ENCODE measurements around the gene SYNPO2. TPM values are rescaled to one million over a fixed set of nuclear protein-coding genes. Genes with fewer than 3 reads are reported as not detected.
"Not testable (repeated sequence)": the region's sequence is repeated elsewhere in the genome, so short reads cannot be mapped to it uniquely, and the experiment has no call there.

Gene SYNPO2
- total RNA-seq, 1 donor from 2014 or later = 381 TPM

DNA sequence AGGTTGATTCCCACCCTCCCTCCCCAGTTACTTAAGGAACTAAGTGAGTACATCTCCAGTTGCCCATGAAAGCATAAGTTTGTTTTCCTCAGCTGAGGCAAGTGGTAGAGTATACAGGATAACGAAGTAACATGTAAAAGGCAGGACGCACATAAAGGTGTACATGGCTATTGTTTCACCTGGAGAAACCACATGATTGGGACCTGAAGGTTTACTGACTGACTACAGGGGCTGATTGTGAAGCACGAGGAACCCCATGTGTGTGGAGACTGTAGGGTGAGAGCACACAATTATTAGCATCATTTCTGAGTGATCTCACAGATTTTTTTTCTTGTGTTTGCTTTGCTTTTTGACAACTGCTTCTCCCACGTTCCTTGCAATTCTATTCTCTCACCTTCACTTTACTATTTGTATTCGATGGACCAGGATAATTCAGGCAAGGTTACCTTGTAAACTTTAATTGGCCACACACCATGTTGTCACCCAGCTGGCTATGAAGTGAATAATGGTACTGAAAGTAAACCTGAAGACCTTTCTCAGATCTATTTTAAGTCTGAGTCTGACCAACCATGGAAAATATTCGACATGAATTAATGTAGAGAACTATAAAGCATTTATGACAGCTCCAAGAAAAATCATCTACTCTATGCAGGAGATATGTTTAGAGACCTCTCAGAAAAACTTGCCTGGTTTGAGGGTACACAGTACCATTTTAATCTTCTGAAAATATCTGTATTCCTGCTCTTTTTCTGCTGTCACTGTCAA is 144.4 kb downstream of the SYNPO2 start:
- no peak for DNase-seq (ENCODE audit: low spot score)

DNA sequence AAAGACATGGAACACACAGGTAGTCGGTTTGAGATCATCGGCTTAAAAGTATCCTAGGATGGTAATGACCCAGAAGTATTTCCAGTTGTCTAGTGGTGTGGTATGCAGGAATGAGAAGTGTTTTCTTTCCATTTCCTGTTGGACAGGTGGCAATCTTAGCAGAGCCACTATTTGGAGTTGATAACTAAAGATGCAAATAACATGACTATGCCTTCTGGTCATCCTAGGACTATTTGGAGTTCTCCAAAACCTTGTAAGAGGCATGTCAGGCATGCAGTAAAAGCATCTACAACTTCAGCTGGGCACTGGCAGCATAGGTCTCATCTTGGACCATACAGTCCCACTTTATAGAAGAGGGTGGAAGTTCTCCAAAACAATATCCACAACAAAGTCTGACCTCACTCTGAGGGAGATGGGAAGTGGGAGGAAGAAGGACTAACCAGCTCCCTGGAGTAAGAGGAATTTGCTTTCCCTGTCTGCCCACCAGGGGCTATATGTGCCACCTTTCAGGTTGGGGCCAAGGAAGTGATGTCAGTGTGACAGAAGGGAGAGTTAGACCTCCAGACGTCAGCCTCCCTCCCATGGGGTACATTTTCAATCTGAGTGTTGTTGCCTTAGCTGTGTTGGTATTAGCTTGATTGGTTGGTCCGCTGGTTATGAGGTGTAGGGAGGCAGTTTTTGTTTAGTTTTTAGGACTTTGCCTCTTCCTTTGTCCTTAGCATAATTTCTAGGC is 145.8 kb downstream of the SYNPO2 start:
- DNase-seq (ENCODE audit: low spot score) = no peak

DNA sequence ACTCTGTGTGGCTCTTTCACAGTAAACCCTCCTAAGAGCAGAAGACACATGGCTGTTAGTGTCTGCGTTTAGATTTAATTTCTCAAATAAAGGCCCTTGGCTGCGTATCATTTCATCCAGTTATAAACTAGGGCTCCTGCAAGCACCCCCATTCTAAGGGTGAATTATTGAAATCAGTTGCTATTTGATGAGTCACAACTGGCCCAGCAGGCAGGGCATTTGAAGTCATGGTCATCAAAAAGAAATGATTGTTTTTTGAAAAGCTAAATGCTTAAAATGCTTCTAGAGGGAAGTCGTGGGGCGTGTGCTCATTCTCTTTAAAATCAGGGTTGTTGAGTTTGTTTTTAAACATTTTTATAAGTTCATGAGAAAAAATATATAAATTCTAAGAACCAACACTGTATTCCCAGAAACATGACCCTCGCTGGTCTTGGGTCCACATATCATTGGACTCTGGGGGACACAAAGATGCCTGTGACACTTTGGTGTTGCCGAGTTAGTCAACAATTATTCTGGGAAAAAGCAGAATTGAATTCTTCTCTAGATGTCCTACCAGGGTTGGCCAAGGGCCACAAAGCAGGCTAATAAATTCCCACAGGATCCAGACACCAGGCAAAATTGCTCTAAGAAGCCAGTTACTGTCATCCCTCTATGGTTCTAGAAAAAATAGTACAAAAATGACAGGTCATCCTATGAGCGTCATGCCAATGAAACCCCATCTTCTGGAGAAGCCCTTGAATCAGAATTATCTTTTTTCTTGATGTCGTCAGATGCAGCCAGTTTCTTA is 147.5 kb downstream of the SYNPO2 start:
- no peak for DNase-seq (ENCODE audit: low spot score)

DNA sequence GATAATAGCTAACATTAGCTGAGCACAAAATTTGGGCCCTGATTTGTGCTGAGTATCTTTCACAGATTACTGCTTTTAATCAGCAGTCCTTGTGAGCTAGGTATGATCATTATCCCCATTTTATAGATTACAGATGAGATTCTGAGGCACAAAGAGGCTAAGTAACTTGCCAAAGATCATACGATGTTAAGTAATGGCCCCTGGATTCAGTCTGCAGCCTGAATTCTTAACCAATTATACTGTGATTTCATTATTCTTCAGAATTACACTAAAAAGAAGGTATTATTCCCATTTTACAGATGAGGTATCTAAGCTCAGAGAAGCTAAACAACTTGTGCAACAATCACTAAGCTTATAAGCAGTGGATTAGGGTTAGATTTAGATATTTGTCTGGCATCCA is 149.1 kb downstream of the SYNPO2 start:
- no peak for DNase-seq (ENCODE audit: low spot score)

DNA sequence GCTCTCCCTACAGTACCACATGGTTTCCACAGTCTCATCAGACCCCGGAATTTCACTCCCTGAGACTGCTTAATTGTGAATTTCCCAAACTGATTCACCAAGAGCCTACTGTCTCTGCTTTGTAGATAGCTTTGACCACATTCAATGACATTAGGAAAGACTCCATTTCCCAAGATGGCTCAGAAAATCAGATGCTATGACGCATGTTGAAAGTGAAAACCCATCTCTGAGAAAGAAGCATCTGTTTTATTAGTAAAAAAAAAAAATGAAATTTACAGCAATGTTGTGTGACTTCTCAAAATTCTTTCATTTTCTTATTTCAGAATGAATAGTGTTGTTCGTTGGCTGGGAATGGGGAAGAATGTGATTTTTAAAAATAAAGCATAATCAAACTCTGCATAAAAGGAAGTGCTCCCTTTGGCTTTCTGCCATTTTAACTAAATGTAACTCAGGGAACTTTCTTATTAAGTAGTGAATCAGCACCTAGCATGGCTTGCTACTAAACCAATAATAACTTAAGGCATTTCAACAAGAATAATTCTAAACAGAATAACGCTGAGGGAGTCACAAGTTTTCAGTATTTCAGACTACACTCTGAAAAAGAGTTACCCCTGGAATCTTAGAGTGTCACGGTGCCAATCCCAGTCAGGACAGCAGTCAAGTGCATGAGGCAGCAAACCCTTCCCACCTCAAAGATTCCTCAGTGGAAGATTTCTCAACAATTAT is 149.6 kb downstream of the SYNPO2 start:
- DNase-seq (ENCODE audit: low spot score) = no peak

DNA sequence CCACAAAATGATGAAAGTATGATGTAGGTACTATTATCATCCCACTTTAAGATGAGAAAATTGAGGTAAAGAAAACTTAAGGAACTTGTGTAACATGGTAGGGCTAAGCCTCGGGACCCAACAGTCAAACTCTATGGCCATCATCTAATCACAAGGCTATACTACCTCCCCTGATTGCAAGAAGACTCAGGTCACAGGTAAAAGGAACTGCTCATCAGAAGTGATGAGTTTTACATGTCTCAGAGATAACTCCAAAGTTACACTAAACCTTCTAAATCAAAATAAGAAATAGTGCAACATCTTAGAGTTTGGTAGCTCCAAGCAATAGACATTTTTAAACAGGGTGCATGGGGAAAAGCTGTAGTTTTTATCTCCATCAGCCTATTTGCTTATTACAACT is 150.5 kb downstream of the SYNPO2 start:
- no peak for DNase-seq (ENCODE audit: low spot score)

DNA sequence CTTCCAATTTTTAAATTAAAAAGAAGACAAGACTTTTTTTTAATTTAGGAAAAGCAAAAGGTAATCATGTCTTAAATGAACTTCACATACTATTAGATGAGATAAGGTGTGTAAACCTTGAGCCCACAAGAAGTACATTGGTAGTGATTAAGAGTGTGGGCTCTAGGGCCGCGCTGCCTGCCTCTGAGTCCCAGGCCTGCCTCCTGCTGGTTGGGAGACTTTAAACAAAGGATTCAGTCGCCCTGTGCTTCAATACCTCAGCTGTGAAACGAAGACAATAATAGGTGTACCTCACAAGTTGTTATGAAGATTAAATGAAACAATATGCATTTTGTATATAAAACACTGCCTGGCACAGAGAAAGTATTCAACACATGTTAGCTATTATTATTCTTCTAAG is 151.1 kb downstream of the SYNPO2 start:
- DNase-seq (ENCODE audit: low spot score) = no peak

DNA sequence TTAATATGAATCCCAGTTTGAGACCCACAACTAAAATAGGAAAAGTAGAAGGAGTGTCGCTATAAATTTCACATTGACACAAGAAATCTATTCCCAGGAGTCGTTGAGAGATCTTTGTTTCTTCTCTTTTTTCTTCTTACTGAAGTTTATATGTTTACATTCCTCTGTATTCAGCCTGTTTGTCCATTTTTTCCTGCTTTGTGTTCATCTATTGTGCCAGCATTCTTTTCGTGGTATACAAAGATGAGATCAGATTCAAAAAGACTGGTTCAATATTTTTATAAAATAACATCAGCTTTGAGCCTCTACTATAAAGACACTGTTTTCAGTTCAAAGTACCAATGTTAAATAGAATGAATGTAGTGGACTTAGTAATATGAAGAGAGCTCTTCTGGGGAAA is 151.6 kb downstream of the SYNPO2 start:
- no peak for DNase-seq (ENCODE audit: low spot score)

DNA sequence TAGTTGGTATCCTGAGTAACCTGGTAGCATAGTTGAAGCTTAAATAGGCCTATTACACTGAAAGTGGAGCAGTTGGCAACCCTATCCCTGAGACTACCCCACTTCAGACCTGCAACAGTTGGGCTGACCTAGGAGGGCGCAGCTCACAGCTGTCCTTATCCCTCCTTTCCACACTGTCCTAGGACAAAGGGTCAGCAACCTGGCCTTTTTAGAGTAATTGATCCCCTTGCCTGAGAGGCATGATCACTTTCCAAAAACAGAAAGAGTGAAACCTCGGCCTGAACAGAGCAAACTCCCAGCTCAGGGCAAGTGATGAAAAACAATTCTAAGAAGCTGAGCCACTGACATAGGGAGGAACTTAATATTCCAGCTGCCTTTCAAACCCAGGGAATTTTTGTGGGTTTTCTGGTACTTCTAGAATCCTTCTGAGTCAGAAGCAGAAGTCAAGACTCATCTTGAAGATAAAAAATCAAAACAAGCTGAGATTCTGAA is 152.1 kb downstream of the SYNPO2 start:
- no peak for DNase-seq (ENCODE audit: low spot score)

DNA sequence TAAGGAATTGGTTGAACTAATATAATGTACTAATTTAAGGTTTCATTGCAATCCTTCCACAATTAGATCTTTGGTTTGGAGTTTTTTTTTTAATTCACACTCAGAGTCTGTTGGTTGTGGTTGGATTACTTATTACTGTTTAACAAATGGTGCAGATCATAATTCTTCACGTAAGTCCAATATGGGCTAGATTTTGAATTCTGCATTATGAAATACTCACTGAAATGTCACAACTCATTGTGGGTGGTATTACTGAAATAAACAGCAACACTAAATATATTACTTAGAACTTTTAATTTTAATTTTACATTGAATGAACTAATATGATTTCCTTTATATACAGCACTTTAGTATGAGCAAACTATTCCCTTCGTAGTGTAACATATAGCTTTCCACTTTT is 152.7 kb downstream of the SYNPO2 start:
- no peak for DNase-seq (ENCODE audit: low spot score)

DNA sequence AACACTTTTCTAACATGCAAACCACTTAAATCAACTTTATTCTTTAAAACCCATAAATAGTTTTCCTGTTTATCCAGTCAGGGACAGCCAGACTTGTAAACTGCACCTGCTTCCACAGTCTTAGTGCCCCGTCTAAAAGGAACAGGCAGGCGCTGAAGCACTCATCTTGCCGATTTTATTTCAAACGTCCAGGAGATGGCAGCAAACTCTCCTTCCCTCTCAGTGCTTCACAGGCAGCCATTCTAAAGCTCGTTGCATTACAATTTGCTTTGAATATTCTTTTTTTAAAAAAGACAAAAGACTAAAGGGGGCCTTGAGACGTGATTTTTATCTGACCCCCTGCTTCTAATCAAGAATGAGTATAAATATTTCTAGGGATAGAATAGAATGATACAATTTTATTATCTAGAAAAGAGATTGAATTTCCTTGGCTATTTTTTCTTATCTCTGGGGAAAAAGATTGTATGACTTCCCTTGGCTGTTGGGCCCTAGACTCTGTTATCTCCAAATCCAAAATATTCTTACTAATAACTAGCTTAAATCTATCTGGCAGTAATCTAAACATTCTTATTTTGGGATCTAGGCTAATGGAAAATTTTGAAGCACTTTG is 153.4 kb downstream of the SYNPO2 start:
- peak; percentile 70 for DNase-seq (ENCODE audit: low spot score)

DNA sequence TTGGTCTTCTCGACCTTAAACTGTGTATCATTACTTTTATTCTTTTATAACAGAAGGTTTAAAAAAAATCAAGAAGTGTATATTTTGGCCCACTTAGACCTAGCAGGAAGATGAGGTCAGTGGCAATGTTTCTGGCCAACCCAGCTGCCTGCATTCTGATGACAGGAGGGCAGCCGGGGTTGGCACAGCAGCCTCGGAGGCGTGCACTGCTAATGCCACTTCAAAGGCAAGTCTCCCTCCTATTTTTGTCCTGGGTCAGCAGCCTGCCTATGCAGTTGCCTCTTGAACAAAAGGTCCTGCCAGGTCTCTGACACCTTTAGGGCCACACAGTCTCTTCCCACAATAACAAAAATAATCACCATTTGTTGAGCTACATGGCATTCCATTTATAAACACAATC is 157.6 kb downstream of the SYNPO2 start:
- no peak for DNase-seq (ENCODE audit: low spot score)

DNA sequence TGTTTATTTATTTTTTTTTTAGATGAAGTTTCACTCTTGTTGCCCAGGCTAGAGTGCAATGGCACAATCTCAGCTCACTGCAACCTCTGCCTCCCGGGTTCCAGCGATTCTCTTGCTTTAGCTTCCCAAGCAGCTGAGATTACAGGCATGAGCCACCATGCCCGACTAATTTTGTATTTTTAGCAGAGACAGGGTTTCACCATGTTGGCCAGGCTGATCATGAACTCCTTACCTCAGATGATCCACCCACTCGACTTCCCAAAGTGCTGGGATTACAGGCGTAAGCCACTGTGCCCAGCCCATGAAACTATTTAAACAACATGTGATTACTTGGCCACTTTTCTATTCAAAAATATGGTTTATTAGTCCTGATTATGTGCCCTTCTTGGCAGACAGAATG is 158.4 kb downstream of the SYNPO2 start:
- DNase-seq (ENCODE audit: low spot score) = not testable (repeated sequence)

DNA sequence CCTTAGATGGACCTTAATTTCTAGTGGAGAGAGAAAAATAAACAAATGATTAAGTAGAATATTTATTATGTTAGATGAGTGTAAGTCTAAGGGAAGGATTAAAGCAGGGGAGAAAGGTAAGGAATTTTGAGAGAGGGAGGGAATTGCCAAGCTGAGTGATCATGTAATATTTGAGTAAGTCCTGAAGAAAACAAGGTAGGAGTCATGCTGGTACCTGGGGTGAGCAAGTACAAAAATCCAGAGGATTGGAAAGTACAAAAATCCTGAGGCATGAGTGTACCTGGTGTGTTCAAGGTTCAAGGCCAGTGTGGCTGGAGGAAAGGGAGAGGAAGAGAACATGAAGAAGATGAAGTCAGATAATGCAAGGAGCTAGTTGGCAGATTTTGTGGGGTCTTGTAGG is 159.8 kb downstream of the SYNPO2 start:
- no peak for DNase-seq (ENCODE audit: low spot score)

DNA sequence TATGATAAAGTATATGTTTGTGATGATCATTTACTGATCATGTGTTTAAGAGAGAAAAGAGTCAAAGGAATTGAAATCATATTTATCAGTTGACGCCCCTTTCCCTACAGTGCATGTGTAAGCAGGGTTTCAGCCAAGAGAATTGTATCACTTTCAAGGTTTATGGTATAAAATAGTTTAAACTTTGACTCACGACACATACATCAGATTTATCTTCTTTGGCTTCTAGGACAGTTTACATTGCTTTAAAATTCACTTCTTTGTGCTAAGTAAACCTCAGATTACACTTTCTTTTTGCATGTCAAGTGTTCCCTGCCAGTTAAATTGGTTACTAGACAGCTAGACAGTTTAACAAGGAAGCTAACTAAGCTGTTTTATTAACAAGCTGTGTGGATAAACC is 160.7 kb downstream of the SYNPO2 start:
- DNase-seq (ENCODE audit: low spot score) = no peak

DNA sequence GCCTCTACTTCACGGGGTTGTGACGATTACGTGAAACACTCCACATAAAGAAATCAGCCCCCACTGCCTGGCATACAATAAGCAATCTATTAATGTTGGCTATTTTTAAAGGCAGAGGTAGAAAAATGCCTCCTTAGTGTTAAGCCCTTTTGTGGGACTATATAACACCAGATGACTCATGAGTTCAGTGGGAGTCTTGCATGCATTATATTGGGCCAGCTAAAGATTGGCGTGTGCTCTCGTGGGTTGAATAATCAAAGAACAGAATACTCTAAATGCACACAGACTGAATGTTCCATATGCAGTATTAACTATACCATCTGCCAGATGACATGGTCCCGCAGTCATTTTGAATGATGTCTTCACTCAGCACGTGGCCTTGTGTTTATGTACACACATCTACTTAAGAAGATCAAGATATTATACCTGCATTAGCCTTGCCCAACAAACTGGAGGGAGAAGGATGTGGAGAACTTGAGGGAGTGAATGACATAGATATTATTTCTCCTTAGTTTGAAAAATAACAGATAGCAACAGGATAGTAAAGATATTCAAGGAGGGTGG is 162.0 kb downstream of the SYNPO2 start:
- no peak for DNase-seq (ENCODE audit: low spot score)

DNA sequence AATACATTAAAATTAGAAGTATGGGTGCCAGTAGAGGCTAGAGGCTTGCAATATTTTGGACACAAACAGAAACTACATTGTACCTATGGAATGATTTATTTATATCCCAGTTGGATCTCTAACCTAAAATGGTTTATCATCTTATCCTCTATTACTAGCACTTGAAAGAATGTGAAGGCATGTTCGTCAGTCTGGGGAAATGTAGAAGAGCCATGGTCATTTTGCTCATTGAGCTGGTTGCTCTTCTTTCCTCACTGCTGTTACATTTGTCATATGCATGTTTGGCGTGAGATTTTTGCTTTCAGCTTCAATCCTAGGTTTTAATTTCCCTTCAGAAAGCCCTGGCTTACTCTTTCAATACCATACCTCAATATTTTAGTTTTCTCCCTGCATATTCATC is 164.6 kb downstream of the SYNPO2 start:
- no peak for DNase-seq (ENCODE audit: low spot score)

DNA sequence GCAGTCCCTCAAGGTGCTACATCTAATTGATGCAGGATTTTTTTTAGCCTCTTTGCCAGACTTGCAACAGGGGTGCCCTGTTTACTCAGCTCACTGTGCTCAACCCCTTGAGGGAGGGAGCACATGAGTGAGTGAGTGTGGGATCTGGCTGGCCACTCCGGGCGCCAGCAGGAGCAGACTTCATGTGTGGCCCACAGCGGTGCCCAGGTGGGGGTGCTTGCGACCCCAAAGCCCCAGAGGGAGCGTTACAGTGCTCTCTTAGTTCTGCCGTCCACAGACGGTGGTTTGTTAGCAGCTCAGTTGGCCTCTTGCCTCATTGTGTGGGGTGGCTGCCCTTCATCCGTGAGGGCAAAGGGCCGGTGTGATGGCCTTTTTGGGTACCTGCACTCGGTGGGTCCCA is 165.3 kb downstream of the SYNPO2 start:
- DNase-seq (ENCODE audit: low spot score) = no peak

DNA sequence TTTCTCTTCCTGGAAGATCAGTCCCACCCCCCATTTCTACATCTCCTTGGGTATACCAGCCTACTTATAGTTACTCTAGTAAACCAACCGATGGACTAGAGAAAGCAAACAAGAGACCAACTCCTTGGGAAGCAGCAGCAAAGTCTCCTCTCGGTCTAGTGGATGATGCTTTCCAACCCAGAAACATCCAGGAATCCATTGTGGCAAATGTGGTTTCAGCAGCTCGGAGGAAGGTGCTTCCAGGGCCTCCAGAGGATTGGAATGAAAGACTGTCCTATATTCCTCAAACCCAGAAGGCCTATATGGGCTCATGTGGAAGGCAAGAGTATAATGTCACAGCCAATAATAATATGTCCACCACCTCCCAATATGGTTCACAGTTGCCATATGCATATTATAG is 168.8 kb downstream of the SYNPO2 start:
- DNase-seq (ENCODE audit: low spot score) = no peak

DNA sequence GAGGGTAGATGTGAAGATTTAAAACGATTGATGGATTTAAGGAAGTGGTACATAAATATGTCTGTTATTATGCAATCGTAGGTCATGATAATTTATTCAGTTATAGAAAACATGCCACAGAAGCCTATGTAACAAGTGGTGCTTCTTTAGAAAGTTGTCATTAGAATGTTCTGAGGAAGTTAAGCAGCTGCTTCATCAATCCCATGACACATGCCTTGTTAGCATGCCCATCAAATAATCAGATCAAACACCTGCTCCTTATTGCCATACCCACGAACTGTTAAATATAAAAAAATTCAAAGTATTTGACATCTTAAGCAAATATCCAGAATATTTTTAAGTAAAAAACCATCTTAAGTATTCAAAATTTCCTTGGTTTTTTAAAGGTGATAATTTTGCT is 170.6 kb downstream of the SYNPO2 start:
- DNase-seq (ENCODE audit: low spot score) = no peak

DNA sequence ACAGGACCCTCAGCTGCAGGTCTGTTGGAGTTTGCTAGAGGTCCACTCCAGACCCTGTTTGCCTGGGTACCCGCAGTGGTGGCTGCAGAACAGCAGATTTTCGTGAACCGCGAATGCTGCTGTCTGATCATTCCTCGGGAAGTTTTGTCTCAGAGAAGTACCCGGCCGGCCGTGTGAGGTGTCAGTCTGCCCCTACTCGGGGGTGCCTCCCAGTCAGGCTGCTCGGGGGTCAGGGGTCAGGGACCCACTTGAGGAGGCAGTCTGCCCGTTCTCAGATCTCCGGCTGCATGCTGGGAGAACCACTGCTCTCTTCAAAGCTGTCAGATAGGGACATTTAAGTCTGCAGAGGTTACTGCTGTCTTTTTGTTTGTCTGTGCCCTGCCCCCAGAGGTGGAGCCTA is 178.5 kb downstream of the SYNPO2 start:
- DNase-seq (ENCODE audit: low spot score) = not testable (repeated sequence)

Data from ureter (tissue), 1 donor.